GM13977 (cell line): ENCODE data around the gene CAMTA1.
"Not testable (repeated sequence)": the region's sequence is repeated elsewhere in the genome, so short reads cannot be mapped to it uniquely, and the experiment has no call there.

Experiments
- DNase-seq: peaks from one replicate; pipeline ENCODE4 v3.0.0; 2012; ENCODE audit warnings: low spot score
- CTCF ChIP-seq: IDR thresholded peaks from 2 replicates; pipeline ENCODE4 v1.5.1; 2012; ENCODE audit warnings: mild to moderate bottlenecking, control low read depth; ENCODE audit not compliant: insufficient read depth; ENCODE audit errors: extremely low read depth, missing control alignments
- in situ Hi-C: fragments of 300-500 bp; cut with MboI; formaldehyde crosslinking; loops from one replicate; pipeline ENCODE4 v1.12.0; 2022; ENCODE audit warnings: low sequenced_read_pairs, low pct_unique_long_range_greater_than_20kb, mixed read lengths, inconsistent platforms; ENCODE audit not compliant: unreplicated experiment

The CAMTA1 gene

GRCh38 chr1:7783178-7783711, 998.0 kb downstream of the CAMTA1 start:
- DNase-seq, result peak; percentile 76
- no peak for TF ChIP-seq CTCF
- in situ Hi-C loops, result no loop called here

DNA sequence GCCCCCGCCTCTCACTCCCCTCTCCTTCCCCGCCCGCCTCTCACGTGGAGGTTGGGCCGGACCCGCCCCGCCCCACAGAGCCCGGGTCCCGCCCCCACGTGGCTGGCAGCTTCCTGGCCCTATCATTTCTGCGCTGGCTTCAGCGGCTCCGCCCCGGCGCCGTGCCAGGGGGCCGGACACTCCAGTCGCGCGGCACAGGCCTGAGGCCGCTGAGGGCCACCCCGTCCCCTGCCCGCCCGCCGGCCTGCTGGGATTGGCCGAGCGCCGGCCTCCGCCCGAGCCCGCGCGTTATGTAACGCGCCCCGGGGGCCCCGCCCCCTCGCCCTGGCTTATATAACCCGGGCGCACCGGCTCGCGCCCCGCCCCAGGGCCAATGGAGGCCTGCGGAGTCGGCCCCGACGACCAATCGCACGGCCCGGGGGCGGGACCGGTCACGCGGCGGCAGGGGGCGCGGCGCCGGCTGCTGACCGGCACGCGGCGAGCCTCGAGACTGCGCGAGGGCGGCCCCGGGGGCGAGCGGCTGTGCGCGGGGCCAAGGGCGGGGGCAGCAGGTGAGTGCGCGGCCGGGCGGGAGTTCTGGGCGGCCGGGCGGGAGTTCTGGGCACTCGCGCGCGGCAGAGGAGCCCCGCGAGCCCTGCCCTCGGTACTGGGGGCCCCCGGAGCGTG, 998.7 kb downstream of the CAMTA1 start, which contains the start of gene PER3:
PER3 (plus strand) TSS at position 466 of the 666 bp plus-strand sequence. CDS start 587 bp downstream, outside the sequence.
- peak; percentile 98 for DNase-seq
- in situ Hi-C loops, result no loop called here
- no peak for TF ChIP-seq CTCF

GRCh38 chr1:7784492-7785071, 999.3 kb downstream of the CAMTA1 start:
- DNase-seq, result no peak
- no peak for TF ChIP-seq CTCF
- in situ Hi-C loops, result no loop called here

GRCh38 chr1:7785108-7785507, 999.9 kb downstream of the CAMTA1 start:
- no peak for DNase-seq
- in situ Hi-C loops, result no loop called here

GRCh38 chr1:7786795-7787194, 1001.5 kb downstream of the CAMTA1 start:
- no peak for TF ChIP-seq CTCF
- no peak for DNase-seq
- in situ Hi-C loops, result no loop called here

More at GRCh38 chr1:7785108-7785507, 999.9 kb downstream of the CAMTA1 start:
- no peak for TF ChIP-seq CTCF

- no peak for TF ChIP-seq CTCF
- DNase-seq, result no peak
- in situ Hi-C loops, result no loop called here
These were observed 1004.6 kb downstream of the CAMTA1 start for GRCh38 chr1:7789828-7790227.

DNA sequence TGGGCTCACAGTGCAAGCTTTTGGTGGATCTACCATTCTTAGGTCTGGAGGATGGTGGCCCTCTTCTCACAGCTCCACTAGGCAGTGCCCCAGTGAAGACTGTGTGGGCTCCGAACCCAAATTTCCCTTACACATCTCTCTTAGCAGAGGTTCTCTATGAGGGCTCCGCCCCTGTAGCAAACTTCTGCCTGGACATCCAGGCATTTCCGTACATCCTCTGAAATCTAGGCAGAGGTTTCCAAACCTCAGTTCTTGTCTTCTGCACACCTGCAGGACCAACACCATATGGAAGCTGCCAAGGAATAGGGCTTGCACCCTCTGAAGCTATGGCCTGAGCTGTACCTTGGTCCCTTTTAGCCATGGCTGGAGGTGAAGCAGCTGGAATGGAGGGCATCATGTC, 1005.8 kb downstream of the CAMTA1 start:
- DNase-seq, in situ Hi-C loops: not testable (repeated sequence)
